GM06990 (cell line): ENCODE results near the gene HAAO.
A peak's percentile ranks its signal among the peaks of the same experiment; 100 is the strongest.

Experiments used
- DNase-seq: peaks from one replicate; pipeline ENCODE4 v3.0.0-alpha.2; 2011; ENCODE audit not compliant: insufficient read length; ENCODE audit errors: extremely low read depth
- H3K27me3 ChIP-seq: replicated peaks from 2 replicates; pipeline ENCODE4 v1.6.0; 2011; ENCODE audit warnings: low read length; ENCODE audit not compliant: control insufficient read depth, insufficient read depth
- H3K36me3 ChIP-seq: 2 replicates; pipeline ENCODE4 v1.5.1; 2011; ENCODE audit warnings: low read length; ENCODE audit not compliant: control insufficient read depth, insufficient read depth
- H3K4me3 ChIP-seq: replicated peaks from 2 replicates; pipeline ENCODE4 v1.5.1; 2011; ENCODE audit warnings: low read depth, mild to moderate bottlenecking, control low read depth, low read length
- TF ChIP-seq, protein P1 (sequence below): IDR thresholded peaks from 2 replicates; pipeline ENCODE4 v1.5.1; 2011; ENCODE audit warnings: low read length, control low read depth, mild to moderate bottlenecking, inconsistent platforms; ENCODE audit not compliant: insufficient read depth, poor library complexity, severe bottlenecking

The HAAO gene

DNA sequence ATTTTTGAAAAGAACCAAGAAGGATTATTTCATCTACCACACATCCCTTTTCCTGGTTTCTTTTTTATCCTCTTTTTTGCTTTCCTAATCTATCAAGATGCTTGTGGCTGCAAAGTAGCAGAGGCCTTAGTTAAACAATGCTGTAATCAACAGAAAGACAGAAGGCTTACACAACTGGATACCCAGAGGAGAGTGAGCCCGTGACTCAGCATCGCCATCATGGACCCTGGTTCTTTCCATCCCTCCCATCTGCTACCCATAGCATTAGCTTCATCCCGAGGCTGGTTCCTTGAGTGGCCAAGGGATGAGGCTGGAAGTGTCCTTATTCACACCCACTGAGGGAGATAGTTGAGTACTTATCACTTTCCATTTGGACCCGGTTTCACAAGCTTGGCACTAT is 7.5 kb upstream of the HAAO start:
- no peaks in the 10 kb centered on the region for H3K27me3 ChIP-seq
- no peaks in the 10 kb centered on the region; the same call in none of the 2 replicates for H3K36me3 ChIP-seq
- no peak for DNase-seq
- no peak overlapping the region for H3K4me3 ChIP-seq
- TF ChIP-seq, protein P1, sequence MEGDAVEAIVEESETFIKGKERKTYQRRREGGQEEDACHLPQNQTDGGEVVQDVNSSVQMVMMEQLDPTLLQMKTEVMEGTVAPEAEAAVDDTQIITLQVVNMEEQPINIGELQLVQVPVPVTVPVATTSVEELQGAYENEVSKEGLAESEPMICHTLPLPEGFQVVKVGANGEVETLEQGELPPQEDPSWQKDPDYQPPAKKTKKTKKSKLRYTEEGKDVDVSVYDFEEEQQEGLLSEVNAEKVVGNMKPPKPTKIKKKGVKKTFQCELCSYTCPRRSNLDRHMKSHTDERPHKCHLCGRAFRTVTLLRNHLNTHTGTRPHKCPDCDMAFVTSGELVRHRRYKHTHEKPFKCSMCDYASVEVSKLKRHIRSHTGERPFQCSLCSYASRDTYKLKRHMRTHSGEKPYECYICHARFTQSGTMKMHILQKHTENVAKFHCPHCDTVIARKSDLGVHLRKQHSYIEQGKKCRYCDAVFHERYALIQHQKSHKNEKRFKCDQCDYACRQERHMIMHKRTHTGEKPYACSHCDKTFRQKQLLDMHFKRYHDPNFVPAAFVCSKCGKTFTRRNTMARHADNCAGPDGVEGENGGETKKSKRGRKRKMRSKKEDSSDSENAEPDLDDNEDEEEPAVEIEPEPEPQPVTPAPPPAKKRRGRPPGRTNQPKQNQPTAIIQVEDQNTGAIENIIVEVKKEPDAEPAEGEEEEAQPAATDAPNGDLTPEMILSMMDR, result no peak

DNA sequence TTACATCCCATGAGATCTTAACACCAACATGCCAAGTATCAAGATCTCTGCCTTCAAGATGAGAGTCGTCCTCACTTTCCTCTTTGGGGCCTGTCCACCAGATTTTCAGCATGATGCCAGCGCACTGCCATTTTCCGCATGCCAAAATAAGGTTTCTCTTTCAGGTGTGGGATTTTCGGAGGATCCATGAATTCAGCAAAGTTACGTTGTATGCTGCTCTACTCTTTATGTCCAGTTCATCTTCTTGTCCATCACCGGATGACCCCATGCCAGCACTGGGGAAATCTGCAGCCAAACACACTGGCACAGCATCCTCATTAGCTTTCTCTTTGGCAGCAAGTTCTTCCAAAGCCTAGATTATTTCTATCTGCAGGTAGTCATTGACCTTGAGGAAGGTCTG is 4.9 kb upstream of the HAAO start:
- no peak for DNase-seq
- Histone ChIP-seq H3K4me3 (no peak overlapping the region), H3K27me3 (no peaks in the 10 kb centered on the region), H3K36me3 (no peaks in the 10 kb centered on the region; the same call in none of the 2 replicates)
- TF ChIP-seq, protein P1, result no peak

GRCh38 chr2:42796427-42797248 is 4.3 kb upstream of the HAAO start:
- H3K36me3 ChIP-seq, result no peaks in the 10 kb centered on the region; the same call in none of the 2 replicates
- peak overlapping the region; percentile 43 for H3K4me3 ChIP-seq
- peak; percentile 82 for DNase-seq
- TF ChIP-seq, protein P1, result no peak
- no peaks in the 10 kb centered on the region for H3K27me3 ChIP-seq

DNA sequence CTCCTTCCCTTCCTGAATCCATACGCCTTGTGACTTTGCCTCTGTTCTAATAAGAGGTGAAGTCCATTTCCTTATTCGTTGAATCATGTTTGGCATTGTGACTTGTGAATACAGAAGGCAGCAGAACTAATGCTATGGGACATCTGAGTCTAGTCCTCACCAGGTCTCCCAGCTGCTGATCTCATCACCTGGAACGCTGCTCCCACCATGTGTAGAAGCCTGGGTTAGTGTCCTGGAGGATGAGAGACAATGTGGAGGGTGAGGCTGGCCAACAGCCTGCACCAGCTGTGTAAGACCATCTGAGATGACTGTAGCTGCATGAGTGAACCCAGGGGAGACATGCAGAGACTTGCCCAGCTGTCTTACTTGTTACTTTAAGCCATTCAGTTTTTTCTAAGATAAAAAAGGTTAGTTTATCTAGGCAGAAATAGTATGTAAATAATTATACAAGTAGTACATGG is 3.5 kb upstream of the HAAO start:
- H3K4me3 ChIP-seq, result peak overlapping the region; percentile 43
- DNase-seq, result peak; percentile 70
- H3K36me3 ChIP-seq, result no peaks in the 10 kb centered on the region; the same call in none of the 2 replicates
- TF ChIP-seq, protein P1, result no peak
- H3K27me3 ChIP-seq, result no peaks in the 10 kb centered on the region

GRCh38 chr2:42795275-42795674 is 2.9 kb upstream of the HAAO start:
- Histone ChIP-seq H3K27me3 (no peaks in the 10 kb centered on the region), H3K36me3 (no peaks in the 10 kb centered on the region; the same call in none of the 2 replicates), H3K4me3 (peak overlapping the region; percentile 34)
- no peak for DNase-seq
- TF ChIP-seq, protein P1, result no peak
